Islet precursor cell (in vitro differentiated cells): ENCODE measurements around the gene VIPAS39.
A peak's percentile ranks its signal among the peaks of the same experiment; 100 is the strongest.

Experiments used
- DNase-seq: peaks from one replicate; pipeline ENCODE4 v3.0.0-alpha.2; 2018

The VIPAS39 gene

DNA sequence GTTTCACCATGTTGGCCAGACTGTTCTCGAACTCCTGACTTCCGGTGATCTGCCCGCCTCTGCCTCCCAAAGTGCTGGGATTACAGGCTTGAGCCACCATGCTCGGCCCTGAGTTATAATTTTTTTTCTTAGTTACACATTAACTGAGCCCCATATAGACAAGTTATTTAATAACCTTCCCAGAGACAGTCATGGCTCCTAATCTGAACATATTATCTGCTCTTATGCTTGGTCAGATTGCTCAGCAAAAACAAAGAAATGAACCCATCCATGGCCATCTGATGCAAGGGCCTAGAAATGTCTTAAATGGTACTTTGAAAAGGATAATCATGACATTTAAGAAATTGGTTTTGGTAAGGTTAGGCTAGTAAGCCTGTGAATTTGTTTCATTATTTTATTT lies 67.2 kb downstream of the VIPAS39 start:
- DNase-seq, result no peak

DNA sequence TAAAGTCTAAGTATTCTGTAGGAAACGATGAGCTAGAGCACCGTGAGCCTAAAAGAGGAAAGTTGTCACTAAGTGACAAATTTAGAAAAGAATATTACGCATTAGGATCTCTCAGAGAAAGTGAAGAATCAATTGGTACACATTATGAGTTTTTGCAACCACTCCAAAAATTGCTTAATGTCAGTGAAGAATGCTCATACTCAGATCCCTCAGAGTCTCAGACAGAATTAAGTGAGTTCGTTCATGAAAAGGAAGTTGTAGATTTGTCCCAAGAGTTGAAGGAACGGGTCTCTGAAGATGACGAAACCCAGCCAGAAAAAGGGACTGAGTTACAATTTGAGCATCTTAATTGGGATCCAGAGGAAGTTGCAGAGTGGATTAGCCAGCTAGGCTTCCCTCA lies 78.7 kb downstream of the VIPAS39 start:
- no peak for DNase-seq

DNA sequence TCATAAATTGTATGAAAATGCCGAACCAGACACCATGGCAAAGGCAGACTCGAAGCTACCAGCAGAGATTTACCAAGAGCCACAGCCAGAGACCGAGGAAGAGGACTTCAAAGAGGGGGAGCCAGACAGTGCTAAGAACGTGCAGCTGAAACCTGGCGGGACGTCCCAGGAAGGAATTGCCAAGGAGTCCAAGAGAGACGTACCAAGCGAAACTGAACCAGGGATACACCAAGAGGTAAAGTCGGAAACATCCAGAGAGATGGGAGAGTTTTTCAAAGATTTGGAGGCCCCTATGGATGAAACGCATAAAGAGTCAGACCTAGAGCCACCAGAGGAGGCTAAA lies 79.9 kb downstream of the VIPAS39 start:
- no peak for DNase-seq

DNA sequence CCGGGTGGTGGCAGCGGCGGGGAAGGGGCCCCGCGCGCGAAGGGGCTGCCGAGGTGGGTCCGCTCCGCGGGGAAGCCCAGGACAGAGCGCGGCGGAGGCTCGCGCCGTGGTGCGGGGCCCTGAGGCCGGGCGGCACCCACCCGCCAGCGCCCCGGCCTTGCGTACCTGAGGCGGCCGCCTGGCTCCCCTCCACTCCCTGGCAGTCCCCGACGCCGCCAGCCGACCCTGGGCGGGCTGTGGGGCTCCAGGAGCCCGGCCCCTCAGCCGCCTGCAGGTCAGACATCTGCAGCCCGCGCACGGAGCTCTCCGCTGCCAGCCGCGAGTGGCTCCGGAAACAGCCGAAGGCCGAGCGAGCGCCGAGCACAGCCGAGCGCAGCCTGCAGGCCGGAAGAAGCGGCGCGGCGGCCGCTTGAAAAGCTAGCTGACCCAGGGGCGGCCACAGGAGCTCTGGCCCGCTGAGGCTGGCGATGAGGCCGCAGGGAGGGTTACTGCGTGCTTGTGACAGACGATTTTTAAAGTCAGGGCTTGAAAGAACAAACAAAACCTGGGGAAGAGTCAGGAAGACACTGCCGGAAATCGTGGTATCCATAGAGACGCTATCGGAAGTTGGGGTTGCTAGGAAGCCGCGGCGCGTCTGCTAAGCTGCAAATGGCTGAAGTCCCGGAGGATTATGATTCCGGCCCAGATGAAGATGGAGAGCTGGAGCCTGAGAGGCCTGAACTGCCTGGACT lies 80.5 kb downstream of the VIPAS39 start, which contains the start of the genes SAMD15 and TMED8:
Gene SAMD15 (plus strand): TSS at position 609 of the 731 bp plus-strand sequence. CDS start 40 bp downstream, at position 649.
Gene TMED8 (minus strand): TSS at position 324 of the 731 bp plus-strand sequence. CDS start 41 bp downstream, at position 283.
- DNase-seq, result peak; percentile 94
